ENCODE results near the gene ATP6V0A4. TPM values are rescaled to one million over a fixed set of nuclear protein-coding genes. Genes with fewer than 3 reads are reported as not detected.

ATP6V0A4 gene
- total RNA-seq, 3 donors from 2014 or later = 2.6 to 4.7 TPM; not detected in 1

- TF ChIP-seq POLR2A (IDR thresholded peaks at IDR 0.05) = no peak
- TF ChIP-seq POLR2AphosphoS5 (IDR thresholded peaks at IDR 0.05) = no peak
- TF ChIP-seq, protein P1, sequence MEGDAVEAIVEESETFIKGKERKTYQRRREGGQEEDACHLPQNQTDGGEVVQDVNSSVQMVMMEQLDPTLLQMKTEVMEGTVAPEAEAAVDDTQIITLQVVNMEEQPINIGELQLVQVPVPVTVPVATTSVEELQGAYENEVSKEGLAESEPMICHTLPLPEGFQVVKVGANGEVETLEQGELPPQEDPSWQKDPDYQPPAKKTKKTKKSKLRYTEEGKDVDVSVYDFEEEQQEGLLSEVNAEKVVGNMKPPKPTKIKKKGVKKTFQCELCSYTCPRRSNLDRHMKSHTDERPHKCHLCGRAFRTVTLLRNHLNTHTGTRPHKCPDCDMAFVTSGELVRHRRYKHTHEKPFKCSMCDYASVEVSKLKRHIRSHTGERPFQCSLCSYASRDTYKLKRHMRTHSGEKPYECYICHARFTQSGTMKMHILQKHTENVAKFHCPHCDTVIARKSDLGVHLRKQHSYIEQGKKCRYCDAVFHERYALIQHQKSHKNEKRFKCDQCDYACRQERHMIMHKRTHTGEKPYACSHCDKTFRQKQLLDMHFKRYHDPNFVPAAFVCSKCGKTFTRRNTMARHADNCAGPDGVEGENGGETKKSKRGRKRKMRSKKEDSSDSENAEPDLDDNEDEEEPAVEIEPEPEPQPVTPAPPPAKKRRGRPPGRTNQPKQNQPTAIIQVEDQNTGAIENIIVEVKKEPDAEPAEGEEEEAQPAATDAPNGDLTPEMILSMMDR (IDR thresholded peaks at IDR 0.05) = no peak
- no peak overlapping the region for H3K4me3 ChIP-seq
- intact Hi-C loops (cut with DNase I; ENCODE audit: low total_unique reads) = no loop called here
- H3K36me3 ChIP-seq = no peaks in the 10 kb centered on the region
- no peaks in the 10 kb centered on the region for H3K27me3 ChIP-seq
- peak overlapping the region; percentile 68 to 76 for H3K27ac ChIP-seq
- no peak for DNase-seq (ENCODE audit: low spot score in 2 of 2)
- no peaks in the 10 kb centered on the region for H3K4me1 ChIP-seq
- no peaks in the 10 kb centered on the region for H3K9me3 ChIP-seq
These were observed 42.7 kb downstream of the ATP6V0A4 start for GRCh38 chr7:138755331-138755747.

GRCh38 chr7:138753610-138754009 lies 44.4 kb downstream of the ATP6V0A4 start:
- intact Hi-C loops (cut with DNase I; ENCODE audit: low total_unique reads) = no loop called here
- Histone ChIP-seq H3K27me3 (no peaks in the 10 kb centered on the region), H3K4me3 (no peak overlapping the region), H3K4me1 (no peaks in the 10 kb centered on the region), H3K27ac (peak overlapping the region; percentile 61 to 86), H3K9me3 (no peaks in the 10 kb centered on the region), H3K36me3 (no peaks in the 10 kb centered on the region)
- DNase-seq (ENCODE audit: low spot score in 2 of 2) = no peak
- TF ChIP-seq POLR2AphosphoS5 (IDR thresholded peaks at IDR 0.05) = no peak
- TF ChIP-seq POLR2A (IDR thresholded peaks at IDR 0.05) = no peak
- TF ChIP-seq, protein P1 (IDR thresholded peaks at IDR 0.05) = no peak

GRCh38 chr7:138753150-138753518 lies 44.9 kb downstream of the ATP6V0A4 start:
- Histone ChIP-seq H3K9me3 (no peaks in the 10 kb centered on the region), H3K27ac (peak overlapping the region; percentile 61 to 86), H3K36me3 (no peaks in the 10 kb centered on the region), H3K27me3 (no peaks in the 10 kb centered on the region), H3K4me3 (no peak overlapping the region), H3K4me1 (no peaks in the 10 kb centered on the region)
- intact Hi-C loops (cut with DNase I; ENCODE audit: low total_unique reads) = no loop called here
- no peak for DNase-seq (ENCODE audit: low spot score in 2 of 2)
- TF ChIP-seq POLR2A (IDR thresholded peaks at IDR 0.05) (no peak), POLR2AphosphoS5 (IDR thresholded peaks at IDR 0.05) (no peak)
- TF ChIP-seq, protein P1 (IDR thresholded peaks at IDR 0.05) = no peak

- TF ChIP-seq POLR2A (IDR thresholded peaks at IDR 0.05) (no peak), POLR2AphosphoS5 (IDR thresholded peaks at IDR 0.05) (peak in 1 of 3 donors; percentile 83)
- TF ChIP-seq, protein P1 (IDR thresholded peaks at IDR 0.05) = no peak
- Histone ChIP-seq H3K36me3 (no peaks in the 10 kb centered on the region), H3K27me3 (no peaks in the 10 kb centered on the region), H3K4me1 (no peaks in the 10 kb centered on the region), H3K27ac (peak overlapping the region; percentile 61 to 86), H3K4me3 (no peak overlapping the region), H3K9me3 (no peaks in the 10 kb centered on the region)
- intact Hi-C loops (cut with DNase I; ENCODE audit: low total_unique reads) = no loop called here
- peak; percentile 80 to 94 for DNase-seq (ENCODE audit: low spot score in 2 of 2)
These were observed 45.4 kb downstream of the ATP6V0A4 start for GRCh38 chr7:138752518-138753149.

GRCh38 chr7:138750901-138751464 lies 47.0 kb downstream of the ATP6V0A4 start:
- no peak for TF ChIP-seq POLR2AphosphoS5 (IDR thresholded peaks at IDR 0.05)
- TF ChIP-seq POLR2A (IDR thresholded peaks at IDR 0.05) = no peak
- TF ChIP-seq, protein P1 (IDR thresholded peaks at IDR 0.05) = no peak
- no peak overlapping the region for H3K4me3 ChIP-seq
- intact Hi-C loops (cut with DNase I; ENCODE audit: low total_unique reads) = no loop called here

More at GRCh38 chr7:138750901-138751464, 47.0 kb downstream of the ATP6V0A4 start:
- Histone ChIP-seq H3K27ac (peak overlapping the region in 1 of 2 donors; percentile 86), H3K27me3 (no peaks in the 10 kb centered on the region), H3K36me3 (no peaks in the 10 kb centered on the region), H3K9me3 (no peaks in the 10 kb centered on the region), H3K4me1 (no peaks in the 10 kb centered on the region)
- DNase-seq (ENCODE audit: low spot score in 2 of 2) = no peak

All from breast epithelium (tissue), 4 donors.